ENCODE data around the gene NCOA1.
"Not testable (repeated sequence)": the region's sequence is repeated elsewhere in the genome, so short reads cannot be mapped to it uniquely, and the experiment has no call there.

Gene NCOA1

DNA sequence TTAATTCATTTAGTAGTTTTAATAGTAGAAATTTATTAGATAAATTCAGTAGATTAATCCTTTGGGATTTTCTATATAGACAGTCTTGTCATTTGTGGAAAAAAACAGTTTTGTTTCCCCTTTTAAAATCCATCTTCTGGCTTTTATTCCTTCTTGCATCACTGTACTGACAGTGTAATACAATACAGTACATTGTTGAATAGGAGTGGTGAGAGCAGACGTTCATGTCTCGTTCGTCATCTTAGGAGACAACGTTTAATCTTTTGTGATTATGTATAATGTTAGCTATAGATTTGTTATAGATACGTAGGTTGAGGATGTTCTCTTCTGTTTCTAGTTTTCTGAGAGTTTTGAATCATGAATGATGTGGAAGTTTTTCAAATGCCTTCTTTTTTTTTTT lies 61.8 kb downstream of the NCOA1 start:
- Histone ChIP-seq H3K4me1 (ENCODE audit: control insufficient read depth, insufficient read depth, low read length, poor library complexity, severe bottlenecking) (no peaks in the 10 kb centered on the region), H3K9me3 (ENCODE audit: control insufficient read depth, low read length) (peaks cover 4% of the 10 kb centered on the region), H3K4me3 (ENCODE audit: extremely low read depth, insufficient read depth, low read length, poor library complexity, severe bottlenecking) (no peak overlapping the region), H3K36me3 (ENCODE audit: control insufficient read depth, insufficient read depth, low read length) (peaks cover 5% of the 10 kb centered on the region), H3K27ac (ENCODE audit: low read depth, low read length, severe bottlenecking) (no peak overlapping the region)
- WGBS, 2 experiments (ENCODE audit: insufficient coverage in 2 of 2): 94% methylated on average over 5 of the region's 5 CpGs; no CpG with 5 or more reads in 1 of the 2 experiments

GRCh38 chr2:24558781-24559472 lies 67.9 kb downstream of the NCOA1 start:
- Histone ChIP-seq H3K9me3 (ENCODE audit: control insufficient read depth, low read length) (no peaks in the 10 kb centered on the region), H3K27ac (ENCODE audit: low read depth, low read length, severe bottlenecking) (no peak overlapping the region), H3K4me1 (ENCODE audit: control insufficient read depth, insufficient read depth, low read length, poor library complexity, severe bottlenecking) (no peaks in the 10 kb centered on the region), H3K4me3 (ENCODE audit: extremely low read depth, insufficient read depth, low read length, poor library complexity, severe bottlenecking) (no peak overlapping the region), H3K36me3 (ENCODE audit: control insufficient read depth, insufficient read depth, low read length) (peaks cover 5% of the 10 kb centered on the region)
- WGBS, 2 experiments (ENCODE audit: insufficient coverage in 2 of 2): 93 to 100% methylated on average over 2 to 3 of the region's 7 CpGs

- H3K27ac ChIP-seq (ENCODE audit: low read depth, low read length, severe bottlenecking): no peak overlapping the region
- H3K4me3 ChIP-seq (ENCODE audit: extremely low read depth, insufficient read depth, low read length, poor library complexity, severe bottlenecking): no peak overlapping the region
- H3K36me3 ChIP-seq (ENCODE audit: control insufficient read depth, insufficient read depth, low read length): peaks cover 2% of the 10 kb centered on the region
- no peaks in the 10 kb centered on the region for H3K9me3 ChIP-seq (ENCODE audit: control insufficient read depth, low read length)
- H3K4me1 ChIP-seq (ENCODE audit: control insufficient read depth, insufficient read depth, low read length, poor library complexity, severe bottlenecking): no peaks in the 10 kb centered on the region
- WGBS, 2 experiments (ENCODE audit: insufficient coverage in 2 of 2): no CpG with 5 or more reads among the region's 2 CpGs
Observed at GRCh38 chr2:24559473-24560113, 68.5 kb downstream of the NCOA1 start.

DNA sequence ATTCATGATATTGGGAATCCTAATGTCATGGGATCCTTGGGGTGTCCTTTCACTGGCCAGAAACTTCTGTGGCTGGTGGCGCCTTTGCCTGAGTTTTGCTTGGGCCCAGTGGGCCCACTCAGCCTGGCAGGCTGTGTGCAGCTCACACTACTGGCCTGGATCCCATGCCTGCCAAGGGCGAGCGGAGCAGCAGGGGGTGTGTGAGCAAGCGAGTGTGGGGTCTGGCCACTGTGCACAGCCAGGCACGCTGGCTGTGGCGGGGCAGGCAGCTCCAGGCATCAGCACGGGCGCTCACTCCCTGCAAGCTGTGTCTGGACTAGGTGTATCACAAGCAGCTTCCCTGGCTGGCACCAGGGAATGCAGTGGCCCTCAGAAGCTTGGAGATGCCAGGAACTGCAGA lies 74.5 kb downstream of the NCOA1 start:
- peaks cover 17% of the 10 kb centered on the region for H3K9me3 ChIP-seq (ENCODE audit: control insufficient read depth, low read length)
- peaks cover 13% of the 10 kb centered on the region for H3K36me3 ChIP-seq (ENCODE audit: control insufficient read depth, insufficient read depth, low read length)
- no peak overlapping the region for H3K27ac ChIP-seq (ENCODE audit: low read depth, low read length, severe bottlenecking)
- WGBS, 2 experiments (ENCODE audit: insufficient coverage in 2 of 2): 93% methylated on average over 8 of the region's 8 CpGs
- H3K4me3 ChIP-seq (ENCODE audit: extremely low read depth, insufficient read depth, low read length, poor library complexity, severe bottlenecking): no peak overlapping the region
- no peaks in the 10 kb centered on the region for H3K4me1 ChIP-seq (ENCODE audit: control insufficient read depth, insufficient read depth, low read length, poor library complexity, severe bottlenecking)

- Histone ChIP-seq H3K27ac (ENCODE audit: low read depth, low read length, severe bottlenecking) (no peak overlapping the region), H3K4me1 (ENCODE audit: control insufficient read depth, insufficient read depth, low read length, poor library complexity, severe bottlenecking) (no peaks in the 10 kb centered on the region), H3K9me3 (ENCODE audit: control insufficient read depth, low read length) (peaks cover 17% of the 10 kb centered on the region), H3K4me3 (ENCODE audit: extremely low read depth, insufficient read depth, low read length, poor library complexity, severe bottlenecking) (no peak overlapping the region), H3K36me3 (ENCODE audit: control insufficient read depth, insufficient read depth, low read length) (peaks cover 13% of the 10 kb centered on the region)
- WGBS, 2 experiments (ENCODE audit: insufficient coverage in 2 of 2): 83 to 100% methylated on average over 1 to 2 of the region's 3 CpGs
Observed at GRCh38 chr2:24566209-24566608, 75.2 kb downstream of the NCOA1 start.

DNA sequence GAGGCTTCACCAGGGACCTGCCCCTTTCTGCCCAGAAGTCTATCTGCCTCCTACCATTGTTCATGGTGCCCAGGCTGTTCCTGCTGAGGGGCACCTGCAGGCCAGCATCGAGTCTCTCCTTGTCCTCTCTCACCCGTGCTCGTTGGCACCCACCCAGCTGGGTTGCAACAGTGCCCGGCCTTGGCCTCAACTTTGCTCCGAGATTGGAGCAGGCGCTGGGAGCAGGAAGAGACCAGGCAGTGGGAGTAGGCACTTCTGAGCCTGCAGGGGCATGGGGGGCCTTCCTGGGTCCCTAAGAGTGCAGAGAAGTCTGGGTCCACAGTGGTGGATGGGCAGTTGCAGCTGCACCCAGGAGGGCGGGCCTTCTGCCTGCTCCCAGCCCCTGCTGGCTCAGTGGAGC lies 75.6 kb downstream of the NCOA1 start:
- H3K4me1 ChIP-seq (ENCODE audit: control insufficient read depth, insufficient read depth, low read length, poor library complexity, severe bottlenecking): no peaks in the 10 kb centered on the region
- WGBS, 2 experiments (ENCODE audit: insufficient coverage in 2 of 2): 96% methylated on average over 5 to 6 of the region's 7 CpGs
- H3K36me3 ChIP-seq (ENCODE audit: control insufficient read depth, insufficient read depth, low read length): peaks cover 13% of the 10 kb centered on the region
- no peak overlapping the region for H3K27ac ChIP-seq (ENCODE audit: low read depth, low read length, severe bottlenecking)
- peaks cover 17% of the 10 kb centered on the region for H3K9me3 ChIP-seq (ENCODE audit: control insufficient read depth, low read length)
- H3K4me3 ChIP-seq (ENCODE audit: extremely low read depth, insufficient read depth, low read length, poor library complexity, severe bottlenecking): no peak overlapping the region

GRCh38 chr2:24568551-24568950 lies 77.5 kb downstream of the NCOA1 start:
- no peak overlapping the region for H3K27ac ChIP-seq (ENCODE audit: low read depth, low read length, severe bottlenecking)
- H3K4me3 ChIP-seq (ENCODE audit: extremely low read depth, insufficient read depth, low read length, poor library complexity, severe bottlenecking): no peak overlapping the region
- peaks cover 13% of the 10 kb centered on the region for H3K36me3 ChIP-seq (ENCODE audit: control insufficient read depth, insufficient read depth, low read length)
- peaks cover 17% of the 10 kb centered on the region for H3K9me3 ChIP-seq (ENCODE audit: control insufficient read depth, low read length)
- no peaks in the 10 kb centered on the region for H3K4me1 ChIP-seq (ENCODE audit: control insufficient read depth, insufficient read depth, low read length, poor library complexity, severe bottlenecking)

GRCh38 chr2:24569565-24569964 lies 78.5 kb downstream of the NCOA1 start:
- peaks cover 13% of the 10 kb centered on the region for H3K36me3 ChIP-seq (ENCODE audit: control insufficient read depth, insufficient read depth, low read length)
- 90 to 95% methylated on average over 3 to 6 of the region's 10 CpGs for WGBS, 2 experiments (ENCODE audit: insufficient coverage in 2 of 2)
- peaks cover 17% of the 10 kb centered on the region for H3K9me3 ChIP-seq (ENCODE audit: control insufficient read depth, low read length)
- not testable (repeated sequence) for H3K27ac ChIP-seq (ENCODE audit: low read depth, low read length, severe bottlenecking); H3K4me3 ChIP-seq (ENCODE audit: extremely low read depth, insufficient read depth, low read length, poor library complexity, severe bottlenecking); H3K4me1 ChIP-seq (ENCODE audit: control insufficient read depth, insufficient read depth, low read length, poor library complexity, severe bottlenecking)

- Histone ChIP-seq H3K36me3 (ENCODE audit: control insufficient read depth, insufficient read depth, low read length) (peaks cover 13% of the 10 kb centered on the region), H3K4me3 (ENCODE audit: extremely low read depth, insufficient read depth, low read length, poor library complexity, severe bottlenecking) (no peak overlapping the region), H3K4me1 (ENCODE audit: control insufficient read depth, insufficient read depth, low read length, poor library complexity, severe bottlenecking) (no peaks in the 10 kb centered on the region), H3K9me3 (ENCODE audit: control insufficient read depth, low read length) (peaks cover 17% of the 10 kb centered on the region), H3K27ac (ENCODE audit: low read depth, low read length, severe bottlenecking) (no peak overlapping the region)
- WGBS, 2 experiments (ENCODE audit: insufficient coverage in 2 of 2): no CpG with 5 or more reads among the region's 1 CpG
Observed at GRCh38 chr2:24570225-24570624, 79.2 kb downstream of the NCOA1 start.

DNA sequence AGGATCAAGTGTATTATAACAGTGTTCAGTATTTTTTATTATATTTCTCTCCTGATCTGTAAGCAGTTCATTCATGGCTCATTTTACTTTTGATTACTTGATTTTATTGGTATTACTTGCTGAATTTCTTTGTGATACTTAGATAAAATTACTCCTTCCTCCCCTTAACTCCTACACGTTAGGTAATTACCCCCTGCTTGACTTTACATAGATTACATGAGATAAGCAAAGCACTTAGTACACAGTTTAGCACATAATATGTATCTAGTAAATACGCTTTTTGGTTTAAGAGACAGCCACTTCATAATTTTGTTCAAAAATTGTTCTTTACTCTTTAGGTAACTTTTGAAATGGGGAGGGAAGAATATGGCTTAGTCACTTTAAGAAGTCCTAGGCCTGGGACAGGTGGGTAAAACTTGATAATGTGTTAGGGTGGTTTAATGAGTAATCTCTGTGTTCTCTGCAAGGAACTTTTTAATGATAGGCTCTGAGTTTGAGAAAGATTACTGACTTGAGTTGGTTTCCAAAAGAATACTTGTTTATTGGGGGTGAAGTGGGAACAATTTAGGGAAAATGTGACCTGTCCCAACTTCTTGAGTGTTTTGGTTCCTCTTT lies 80.9 kb downstream of the NCOA1 start:
- Histone ChIP-seq H3K36me3 (ENCODE audit: control insufficient read depth, insufficient read depth, low read length) (no peaks in the 10 kb centered on the region), H3K4me3 (ENCODE audit: extremely low read depth, insufficient read depth, low read length, poor library complexity, severe bottlenecking) (no peak overlapping the region), H3K4me1 (ENCODE audit: control insufficient read depth, insufficient read depth, low read length, poor library complexity, severe bottlenecking) (no peaks in the 10 kb centered on the region), H3K27ac (ENCODE audit: low read depth, low read length, severe bottlenecking) (no peak overlapping the region), H3K9me3 (ENCODE audit: control insufficient read depth, low read length) (peaks cover under 1% of the 10 kb centered on the region)
- no CpG with 5 or more reads among the region's 2 CpGs for WGBS, 2 experiments (ENCODE audit: insufficient coverage in 2 of 2)

GRCh38 chr2:24576146-24576545 lies 85.1 kb downstream of the NCOA1 start:
- Histone ChIP-seq H3K4me1 (ENCODE audit: control insufficient read depth, insufficient read depth, low read length, poor library complexity, severe bottlenecking) (no peaks in the 10 kb centered on the region), H3K9me3 (ENCODE audit: control insufficient read depth, low read length) (no peaks in the 10 kb centered on the region), H3K36me3 (ENCODE audit: control insufficient read depth, insufficient read depth, low read length) (no peaks in the 10 kb centered on the region), H3K27ac (ENCODE audit: low read depth, low read length, severe bottlenecking) (no peak overlapping the region), H3K4me3 (ENCODE audit: extremely low read depth, insufficient read depth, low read length, poor library complexity, severe bottlenecking) (no peak overlapping the region)
